GM21717 (cell line): ENCODE measurements around the gene CYP21A2.
"Not testable (repeated sequence)": the region's sequence is repeated elsewhere in the genome, so short reads cannot be mapped to it uniquely, and the experiment has no call there.

Source experiments
- ATAC-seq: cut with Tn5 transposase; IDR thresholded peaks from one replicate; pipeline ENCODE4 v1.9.1; 2021; ENCODE audit warnings: mild to moderate bottlenecking, moderate library complexity; ENCODE audit not compliant: unreplicated experiment

CYP21A2 gene

DNA sequence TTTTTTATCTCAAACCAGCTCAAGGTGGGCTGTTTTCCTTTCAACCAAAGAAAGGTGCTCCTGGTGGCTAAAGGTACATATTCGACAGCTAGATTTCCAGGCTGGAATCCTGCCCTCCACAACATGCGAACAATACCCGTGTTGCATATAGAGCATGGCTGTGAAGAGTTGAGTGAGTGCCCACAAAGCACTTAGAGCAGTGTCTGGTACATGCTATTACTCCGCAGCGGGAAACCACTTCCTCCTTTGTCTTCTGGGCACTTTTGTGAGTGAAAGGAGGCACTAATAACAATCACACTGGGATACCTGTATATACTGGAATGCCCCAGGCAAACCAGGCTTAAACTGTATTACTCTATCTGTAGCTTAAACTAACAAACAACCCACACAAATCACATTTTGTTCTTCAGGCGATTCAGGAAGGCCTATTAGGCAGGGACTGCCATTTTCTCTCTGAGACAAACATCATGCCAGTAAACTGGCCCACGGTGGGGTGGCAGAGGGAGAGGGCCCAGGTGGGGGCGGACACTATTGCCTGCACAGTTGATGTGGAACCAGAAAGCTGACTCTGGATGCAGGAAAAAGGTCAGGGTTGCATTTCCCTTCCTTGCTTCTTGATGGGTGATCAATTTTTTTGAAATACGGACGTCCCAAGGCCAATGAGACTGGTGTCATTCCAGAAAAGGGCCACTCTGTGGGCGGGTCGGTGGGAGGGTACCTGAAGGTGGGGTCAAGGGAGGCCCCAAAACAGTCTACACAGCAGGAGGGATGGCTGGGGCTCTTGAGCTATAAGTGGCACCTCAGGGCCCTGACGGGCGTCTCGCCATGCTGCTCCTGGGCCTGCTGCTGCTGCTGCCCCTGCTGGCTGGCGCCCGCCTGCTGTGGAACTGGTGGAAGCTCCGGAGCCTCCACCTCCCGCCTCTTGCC lies at the start of gene CYP21A2:
CYP21A2 (plus strand) TSS at position 818 of the 927 bp plus-strand sequence; CDS start at position 826, 8 bp downstream.
- ATAC-seq = not testable (repeated sequence)

DNA sequence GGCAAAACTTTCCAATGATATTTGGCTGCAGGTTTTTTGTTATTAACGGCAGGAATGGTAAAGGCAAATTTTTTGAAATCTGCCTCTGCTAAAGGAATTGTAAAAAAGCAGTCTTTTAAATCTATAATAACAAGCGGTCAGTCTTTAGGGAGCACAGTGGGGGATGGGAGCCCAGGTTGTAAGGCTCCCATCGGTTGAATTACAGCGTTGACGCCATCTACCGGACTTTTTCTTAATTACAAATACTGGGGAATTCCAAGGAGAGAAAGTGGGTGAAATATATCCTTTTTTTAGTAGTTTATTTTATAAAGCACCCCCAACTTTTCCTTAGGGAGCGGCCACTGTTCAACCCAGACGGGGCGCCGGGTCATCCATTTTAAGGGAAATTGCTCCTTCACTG lies 48.9 kb upstream of the CYP21A2 start:
- not testable (repeated sequence) for ATAC-seq

DNA sequence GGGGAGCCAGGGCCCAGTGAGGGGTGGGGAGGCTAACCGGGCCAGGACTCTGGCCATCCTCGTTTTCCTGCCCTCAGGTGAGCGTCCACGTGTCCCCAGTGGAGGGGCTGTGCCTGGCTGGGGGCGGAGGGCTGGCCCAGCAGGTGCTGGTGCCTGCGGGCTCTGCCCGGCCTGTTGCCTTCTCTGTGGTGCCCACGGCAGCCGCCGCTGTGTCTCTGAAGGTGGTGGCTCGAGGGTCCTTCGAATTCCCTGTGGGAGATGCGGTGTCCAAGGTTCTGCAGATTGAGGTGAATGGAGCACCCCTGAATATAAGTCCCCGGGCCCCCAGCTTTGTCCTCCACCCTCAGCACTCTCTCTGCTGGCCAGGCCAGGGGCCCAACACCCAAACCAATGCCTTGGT lies 43.8 kb upstream of the CYP21A2 start:
- ATAC-seq = not testable (repeated sequence)

DNA sequence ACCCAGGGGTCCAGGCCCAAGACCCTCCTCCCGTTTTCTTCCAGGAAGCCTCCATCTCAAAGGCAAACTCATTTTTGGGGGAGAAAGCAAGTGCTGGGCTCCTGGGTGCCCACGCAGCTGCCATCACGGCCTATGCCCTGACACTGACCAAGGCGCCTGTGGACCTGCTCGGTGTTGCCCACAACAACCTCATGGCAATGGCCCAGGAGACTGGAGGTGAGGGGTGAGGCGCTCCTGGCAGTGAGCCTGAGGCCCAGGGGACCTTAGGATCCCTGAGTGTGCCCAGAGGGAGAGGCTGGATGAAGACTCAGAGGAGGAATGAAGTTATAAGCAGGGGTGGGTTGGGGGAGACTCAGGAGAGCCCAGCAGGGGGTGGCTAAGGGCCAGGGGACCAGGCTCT lies 41.8 kb upstream of the CYP21A2 start:
- ATAC-seq = not testable (repeated sequence)

DNA sequence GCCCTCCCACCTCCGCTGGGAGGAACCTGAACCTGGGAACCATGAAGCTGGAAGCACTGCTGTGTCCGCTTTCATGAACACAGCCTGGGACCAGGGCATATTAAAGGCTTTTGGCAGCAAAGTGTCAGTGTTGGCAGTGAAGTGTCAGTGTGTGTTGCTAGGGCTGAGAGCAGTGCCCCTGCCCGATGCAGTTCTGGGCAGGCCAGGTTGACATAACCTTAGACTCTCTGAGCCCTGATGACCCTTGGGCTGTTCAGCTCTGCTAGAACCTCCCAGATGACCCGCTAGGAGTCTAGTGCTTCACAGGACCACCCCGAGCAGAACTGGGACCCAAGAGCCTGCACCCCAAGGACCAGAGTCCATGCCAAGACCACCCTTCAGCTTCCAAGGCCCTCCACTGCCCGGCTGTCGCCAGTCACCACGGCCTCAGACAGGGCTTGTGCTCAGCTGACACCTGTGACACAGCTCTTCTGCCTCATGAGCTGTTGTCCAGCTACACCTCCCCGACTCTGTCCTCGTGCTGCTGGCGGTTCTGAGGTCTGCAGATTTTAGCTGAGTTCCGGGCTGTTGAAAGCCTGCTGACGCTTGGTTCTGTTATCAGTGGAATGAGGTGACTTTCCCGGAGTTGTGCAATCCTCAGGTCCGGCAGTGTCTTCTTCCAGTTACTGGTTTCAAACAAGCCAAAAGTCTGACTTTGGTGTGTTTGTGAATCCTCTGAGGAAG lies 35.5 kb upstream of the CYP21A2 start:
- ATAC-seq = not testable (repeated sequence)

DNA sequence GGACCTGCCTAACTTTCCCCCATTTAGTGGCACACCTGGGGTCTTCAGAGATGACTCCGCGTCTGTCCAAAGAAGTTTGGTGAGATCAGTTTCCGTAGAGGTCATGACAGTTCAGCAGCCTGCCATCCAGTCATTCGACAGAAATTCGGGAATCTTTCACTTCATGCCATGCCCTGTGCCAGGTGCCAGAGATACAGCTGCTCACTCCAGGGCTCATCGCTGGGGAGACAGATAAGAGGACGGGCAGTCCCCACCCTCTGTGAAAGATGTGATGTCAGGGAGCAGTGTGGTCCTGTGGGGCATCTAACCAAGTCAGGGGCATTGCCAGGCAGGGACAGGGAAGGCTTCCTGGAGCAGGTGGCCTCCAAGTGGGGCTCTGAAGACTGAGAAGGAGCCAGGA lies 34.9 kb upstream of the CYP21A2 start:
- not testable (repeated sequence) for ATAC-seq

DNA sequence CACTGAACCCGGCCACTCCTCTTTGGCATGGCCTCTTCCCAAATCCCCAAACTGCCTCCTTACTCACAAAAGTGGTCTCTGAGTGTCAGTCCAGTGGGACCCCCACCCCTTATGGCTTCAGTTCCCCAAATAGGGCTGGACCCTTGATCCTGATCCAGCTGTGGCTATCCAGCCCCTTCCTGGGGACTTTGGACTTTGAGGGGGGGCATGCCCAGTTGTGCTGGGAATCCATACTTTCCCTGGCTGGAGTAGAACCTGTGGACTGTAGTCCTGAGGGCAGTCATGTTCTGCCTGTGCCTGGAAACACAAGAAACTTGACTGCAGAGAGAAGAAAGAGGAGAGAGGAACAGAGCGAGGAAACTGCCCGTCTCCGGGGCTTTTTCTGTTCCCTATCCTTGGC lies 33.8 kb upstream of the CYP21A2 start:
- not testable (repeated sequence) for ATAC-seq

DNA sequence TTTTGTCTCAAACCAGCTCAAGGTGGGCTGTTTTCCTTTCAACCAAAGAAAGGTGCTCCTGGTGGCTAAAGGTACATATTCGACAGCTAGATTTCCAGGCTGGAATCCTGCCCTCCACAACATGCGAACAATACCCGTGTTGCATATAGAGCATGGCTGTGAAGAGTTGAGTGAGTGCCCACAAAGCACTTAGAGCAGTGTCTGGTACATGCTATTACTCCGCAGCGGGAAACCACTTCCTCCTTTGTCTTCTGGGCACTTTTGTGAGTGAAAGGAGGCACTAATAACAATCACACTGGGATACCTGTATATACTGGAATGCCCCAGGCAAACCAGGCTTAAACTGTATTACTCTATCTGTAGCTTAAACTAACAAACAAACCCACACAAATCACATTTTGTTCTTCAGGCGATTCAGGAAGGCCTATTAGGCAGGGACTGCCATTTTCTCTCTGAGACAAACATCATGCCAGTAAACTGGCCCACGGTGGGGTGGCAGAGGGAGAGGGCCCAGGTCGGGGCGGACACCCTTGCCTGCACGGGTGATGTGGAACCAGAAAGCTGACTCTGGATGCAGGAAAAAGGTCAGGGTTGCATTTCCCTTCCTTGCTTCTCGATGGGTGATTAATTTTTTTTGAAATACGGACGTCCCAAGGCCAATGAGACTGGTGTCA lies 33.2 kb upstream of the CYP21A2 start:
- ATAC-seq = not testable (repeated sequence)

DNA sequence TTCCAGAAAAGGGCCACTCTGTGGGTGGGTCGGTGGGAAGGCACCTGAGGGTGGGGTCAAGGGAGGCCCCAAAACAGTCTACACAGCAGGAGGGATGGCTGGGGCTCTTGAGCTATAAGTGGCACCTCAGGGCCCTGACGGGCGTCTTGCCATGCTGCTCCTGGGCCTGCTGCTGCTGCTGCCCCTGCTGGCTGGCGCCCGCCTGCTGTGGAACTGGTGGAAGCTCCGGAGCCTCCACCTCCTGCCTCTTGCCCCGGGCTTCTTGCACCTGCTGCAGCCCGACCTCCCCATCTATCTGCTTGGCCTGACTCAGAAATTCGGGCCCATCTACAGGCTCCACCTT lies 32.7 kb upstream of the CYP21A2 start:
- ATAC-seq = not testable (repeated sequence)

DNA sequence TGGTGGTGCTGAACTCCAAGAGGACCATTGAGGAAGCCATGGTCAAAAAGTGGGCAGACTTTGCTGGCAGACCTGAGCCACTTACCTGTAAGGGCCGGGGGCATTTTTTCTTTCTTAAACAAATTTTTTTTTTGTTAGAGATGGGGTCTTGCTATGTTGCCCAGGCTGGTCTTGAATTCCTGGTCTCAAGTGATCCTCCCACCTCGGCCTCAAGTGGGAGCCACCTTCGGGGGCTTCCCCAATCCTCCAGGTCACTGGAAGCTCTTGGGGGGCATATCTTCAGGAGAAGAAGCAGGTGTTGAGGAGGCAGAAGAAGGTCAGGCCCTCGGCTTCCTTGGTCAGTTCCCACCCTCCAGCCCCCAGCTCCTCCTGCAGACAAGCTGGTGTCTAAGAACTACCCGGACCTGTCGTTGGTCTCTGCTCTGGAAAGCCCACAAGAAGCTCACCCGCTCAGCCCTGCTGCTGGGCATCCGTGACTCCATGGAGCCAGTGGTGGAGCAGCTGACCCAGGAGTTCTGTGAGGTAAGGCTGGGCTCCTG lies 32.2 kb upstream of the CYP21A2 start:
- not testable (repeated sequence) for ATAC-seq

DNA sequence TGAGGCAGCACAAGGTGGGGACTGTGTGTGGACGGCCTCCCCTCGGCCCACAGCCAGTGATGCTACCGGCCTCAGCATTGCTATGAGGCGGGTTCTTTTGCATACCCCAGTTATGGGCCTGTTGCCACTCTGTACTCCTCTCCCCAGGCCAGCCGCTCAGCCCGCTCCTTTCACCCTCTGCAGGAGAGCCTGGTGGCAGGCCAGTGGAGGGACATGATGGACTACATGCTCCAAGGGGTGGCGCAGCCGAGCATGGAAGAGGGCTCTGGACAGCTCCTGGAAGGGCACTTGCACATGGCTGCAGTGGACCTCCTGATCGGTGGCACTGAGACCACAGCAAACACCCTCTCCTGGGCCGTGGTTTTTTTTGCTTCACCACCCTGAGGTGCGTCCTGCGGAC lies 31.1 kb upstream of the CYP21A2 start:
- ATAC-seq = not testable (repeated sequence)

DNA sequence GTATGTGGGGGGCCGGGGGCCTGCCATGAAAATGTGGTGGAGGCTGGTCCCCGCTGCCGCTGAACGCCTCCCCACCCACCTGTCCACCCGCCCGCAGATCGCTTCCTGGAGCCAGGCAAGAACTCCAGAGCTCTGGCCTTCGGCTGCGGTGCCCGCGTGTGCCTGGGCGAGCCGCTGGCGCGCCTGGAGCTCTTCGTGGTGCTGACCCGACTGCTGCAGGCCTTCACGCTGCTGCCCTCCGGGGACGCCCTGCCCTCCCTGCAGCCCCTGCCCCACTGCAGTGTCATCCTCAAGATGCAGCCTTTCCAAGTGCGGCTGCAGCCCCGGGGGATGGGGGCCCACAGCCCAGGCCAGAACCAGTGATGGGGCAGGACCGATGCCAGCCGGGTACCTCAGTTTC lies 30.2 kb upstream of the CYP21A2 start:
- not testable (repeated sequence) for ATAC-seq

DNA sequence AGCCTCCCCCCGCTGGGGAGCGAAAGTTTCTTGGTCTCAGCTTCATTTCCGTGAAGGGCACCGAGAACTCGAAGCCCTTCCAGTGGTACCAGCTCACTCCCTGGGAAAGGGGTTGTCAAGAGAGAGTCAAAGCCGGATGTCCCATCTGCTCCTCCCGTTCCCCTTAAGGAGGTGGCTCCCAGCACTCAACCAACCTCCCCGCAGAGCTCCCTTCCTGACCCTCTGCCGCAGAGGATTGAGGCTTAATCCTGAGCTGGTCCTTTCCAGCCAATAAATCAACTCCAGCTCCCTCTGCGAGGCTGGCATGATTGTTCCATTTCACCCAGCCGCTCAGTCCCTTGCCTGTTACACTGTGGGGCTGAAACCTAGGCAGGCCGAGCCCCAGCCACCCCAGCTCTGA lies 29.6 kb upstream of the CYP21A2 start:
- ATAC-seq = not testable (repeated sequence)

DNA sequence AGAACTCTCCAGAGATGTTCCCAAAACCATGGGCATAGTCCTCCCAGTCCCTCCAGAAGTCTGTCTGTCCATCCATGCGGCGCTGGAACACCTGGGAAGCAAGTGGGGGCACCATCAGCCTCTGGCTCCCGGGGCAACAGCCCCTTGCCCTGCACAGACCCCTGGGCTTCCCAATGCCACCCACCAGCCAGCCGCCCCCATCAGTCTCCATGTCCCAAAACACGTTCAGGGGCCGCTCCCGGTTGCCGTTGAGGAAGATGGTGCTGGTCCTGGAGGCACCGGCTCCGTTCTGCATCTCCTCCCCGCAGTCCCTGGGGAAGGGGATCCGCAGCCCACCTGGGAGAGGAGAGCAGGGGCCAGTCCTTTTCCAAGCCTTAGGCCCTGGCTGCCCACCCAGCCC lies 28.7 kb upstream of the CYP21A2 start:
- not testable (repeated sequence) for ATAC-seq

DNA sequence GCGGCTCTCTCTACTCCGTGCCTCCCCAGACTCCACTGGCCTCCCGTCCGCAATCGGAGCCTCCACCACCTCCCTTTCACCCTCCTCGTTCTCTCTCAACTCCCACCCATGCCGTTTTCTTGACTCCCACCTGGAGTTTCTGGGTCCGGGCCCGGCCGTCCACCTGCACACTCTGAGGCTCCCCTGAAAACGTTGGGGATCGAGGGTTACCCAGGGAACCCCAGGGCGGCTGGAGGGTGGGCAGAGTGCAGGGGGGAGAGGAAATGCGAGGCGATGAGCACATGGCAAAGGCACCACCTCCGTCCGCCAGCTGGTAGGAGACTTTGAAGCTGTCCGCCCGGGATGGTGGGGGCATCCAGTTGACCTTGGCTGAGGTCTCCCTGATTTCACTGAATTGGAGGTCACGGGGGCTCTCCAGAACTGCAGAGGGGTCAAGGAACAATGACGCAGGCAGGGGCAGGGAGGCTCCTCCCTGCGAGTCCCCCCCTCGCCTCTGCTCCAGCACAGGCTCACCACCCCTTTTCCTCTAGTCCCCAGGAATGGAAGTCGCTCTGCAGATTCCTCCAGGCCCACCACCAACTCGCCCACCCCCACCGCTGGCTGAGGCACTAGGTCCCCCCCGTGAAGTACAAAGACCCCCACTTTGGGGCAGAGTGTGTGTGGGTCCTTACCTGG lies 27.2 kb upstream of the CYP21A2 start:
- ATAC-seq = not testable (repeated sequence)

DNA sequence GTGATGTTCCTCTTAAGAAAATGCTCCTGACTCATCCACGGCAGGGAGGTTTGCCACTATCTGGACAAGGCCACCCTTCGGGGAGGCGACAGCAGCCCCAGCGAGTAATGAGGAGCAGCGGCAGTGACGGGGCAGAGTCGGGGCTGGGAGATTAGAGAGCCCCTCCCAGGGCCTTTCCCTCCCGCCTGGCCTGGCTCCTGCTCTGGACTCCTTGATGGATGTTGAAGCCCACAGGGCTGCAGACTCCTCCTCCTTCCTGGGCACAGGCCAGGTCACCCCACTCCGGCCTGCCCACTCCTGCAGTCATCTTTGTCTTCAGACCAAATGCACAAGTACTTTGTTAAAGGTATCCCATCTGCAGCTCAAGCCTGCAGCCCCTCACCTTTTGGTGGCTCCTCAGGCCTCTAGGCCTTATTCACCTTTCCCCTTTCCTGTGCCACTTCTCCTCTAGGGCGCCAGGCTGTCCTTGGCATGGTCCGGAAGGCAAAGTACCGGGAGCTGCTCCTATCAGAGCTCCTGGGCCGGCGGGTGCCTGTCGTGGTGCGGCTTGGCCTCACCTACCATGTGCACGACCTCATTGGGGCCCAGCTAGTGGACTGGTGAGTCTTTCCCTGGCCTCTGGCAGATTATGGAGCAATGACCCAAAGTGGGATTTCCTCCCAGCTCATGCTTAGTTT lies 25.1 kb upstream of the CYP21A2 start:
- not testable (repeated sequence) for ATAC-seq

DNA sequence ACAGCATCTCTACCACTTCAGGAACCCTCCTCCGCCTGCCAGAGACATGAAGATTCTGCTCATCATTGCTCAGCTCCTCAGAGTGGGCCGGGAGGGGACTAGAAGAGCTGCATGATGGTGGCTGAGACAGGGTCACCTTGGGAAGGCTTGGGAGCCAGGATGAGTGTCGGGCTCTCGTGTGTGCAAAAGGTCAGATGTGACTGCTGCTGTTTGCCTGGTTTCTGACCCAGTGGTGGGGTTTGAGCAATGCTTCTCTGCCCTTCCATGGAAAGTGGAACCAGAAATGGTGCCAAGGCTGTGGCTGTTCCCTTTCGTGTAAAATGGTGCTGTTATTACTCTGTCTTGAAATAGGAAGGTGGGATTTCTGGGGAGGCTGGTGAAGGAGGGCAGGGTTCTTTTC lies 24.5 kb upstream of the CYP21A2 start:
- ATAC-seq = not testable (repeated sequence)

DNA sequence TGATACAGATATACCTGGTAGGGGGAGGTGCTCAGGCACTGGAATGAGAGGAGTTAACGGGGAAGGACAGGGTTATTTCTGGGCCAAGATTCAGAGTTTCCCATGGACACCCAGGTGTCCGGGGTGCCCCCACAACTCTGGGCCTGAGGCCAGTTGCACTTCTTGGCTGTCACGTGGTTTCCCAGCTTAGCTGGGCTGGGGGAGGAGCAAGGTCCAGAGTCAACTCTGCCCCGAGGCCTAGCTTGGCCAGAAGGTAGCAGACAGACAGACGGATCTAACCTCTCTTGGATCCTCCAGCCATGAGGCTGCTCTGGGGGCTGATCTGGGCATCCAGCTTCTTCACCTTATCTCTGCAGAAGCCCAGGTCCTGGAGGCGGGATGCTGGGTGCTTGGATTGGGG lies 23.7 kb upstream of the CYP21A2 start, which contains the start of gene C4B:
C4B (plus strand) TSS at position 249 of the 400 bp plus-strand sequence; CDS start at position 300, 51 bp downstream.
- not testable (repeated sequence) for ATAC-seq

DNA sequence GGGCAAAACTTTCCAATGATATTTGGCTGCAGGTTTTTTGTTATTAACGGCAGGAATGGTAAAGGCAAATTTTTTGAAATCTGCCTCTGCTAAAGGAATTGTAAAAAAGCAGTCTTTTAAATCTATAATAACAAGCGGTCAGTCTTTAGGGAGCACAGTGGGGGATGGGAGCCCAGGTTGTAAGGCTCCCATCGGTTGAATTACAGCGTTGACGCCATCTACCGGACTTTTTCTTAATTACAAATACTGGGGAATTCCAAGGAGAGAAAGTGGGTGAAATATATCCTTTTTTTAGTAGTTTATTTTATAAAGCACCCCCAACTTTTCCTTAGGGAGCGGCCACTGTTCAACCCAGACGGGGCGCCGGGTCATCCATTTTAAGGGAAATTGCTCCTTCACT lies 16.1 kb upstream of the CYP21A2 start:
- not testable (repeated sequence) for ATAC-seq

DNA sequence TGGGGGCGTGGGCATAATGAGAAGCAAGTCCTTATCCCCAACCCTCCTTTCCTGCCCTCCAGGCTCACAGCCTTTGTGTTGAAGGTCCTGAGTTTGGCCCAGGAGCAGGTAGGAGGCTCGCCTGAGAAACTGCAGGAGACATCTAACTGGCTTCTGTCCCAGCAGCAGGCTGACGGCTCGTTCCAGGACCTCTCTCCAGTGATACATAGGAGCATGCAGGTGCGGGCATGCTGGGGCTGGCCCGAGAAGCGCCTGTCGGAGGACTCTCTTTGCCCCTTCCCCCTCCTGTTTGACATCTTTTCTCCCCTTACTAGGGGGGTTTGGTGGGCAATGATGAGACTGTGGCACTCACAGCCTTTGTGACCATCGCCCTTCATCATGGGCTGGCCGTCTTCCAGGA lies 9.6 kb upstream of the CYP21A2 start:
- not testable (repeated sequence) for ATAC-seq
